Sigmoid colon (tissue), 7 donors: ENCODE results near the gene PADI2. TPM values are rescaled to one million over a fixed set of nuclear protein-coding genes. Genes with fewer than 3 reads are reported as not detected.

Experiments
- DNase-seq: peaks from one replicate; pipeline ENCODE4 v3.0.0-alpha.2; 2019
- H3K27ac ChIP-seq, 4 donors: fragments of 200-600 bp; sonication (generic); one replicate each; pipeline ENCODE4 v1.5.1; 2016 to 2019; ENCODE audit warnings: mild to moderate bottlenecking in 1 of 4
- H3K27me3 ChIP-seq, 3 donors: fragments of 200-600 bp; sonication (generic); one replicate each; pipeline ENCODE4 v1.5.1; 2019; ENCODE audit warnings: mild to moderate bottlenecking in 1 of 3
- H3K36me3 ChIP-seq, 4 donors: fragments of 200-600 bp; sonication (generic); one replicate each; pipeline ENCODE4 v1.5.1; 2016 to 2019
- H3K4me1 ChIP-seq, 4 donors: fragments of 200-600 bp; sonication (generic); one replicate each; pipeline ENCODE4 v1.5.1; 2017 to 2019
- H3K4me3 ChIP-seq, 4 donors: fragments of 200-600 bp; sonication (generic); one replicate each; pipeline ENCODE4 v1.5.1; 2017 to 2019; ENCODE audit warnings: mild to moderate bottlenecking in 2 of 4, moderate library complexity in 1 of 4
- H3K9me3 ChIP-seq, 4 donors: fragments of 200-600 bp in 3 of 4; sonication (generic) in 3 of 4; one replicate each; pipeline versions ENCODE4 v1.5.1 to v1.6.1; 2013 to 2019
- EP300 ChIP-seq, 4 donors: sonication (generic); formaldehyde crosslinking; IDR thresholded peaks; one replicate each; pipeline ENCODE4 v1.6.1; 2017; ENCODE audit warnings: antibody characterized with exemption in 4 of 4
- POLR2A ChIP-seq, 2 donors: fragments of 450-650 bp; IDR thresholded peaks; one replicate each; pipeline ENCODE4 v1.6.1; 2016; ENCODE audit warnings: antibody characterized with exemption in 2 of 2, mild to moderate bottlenecking in 2 of 2, moderate library complexity in 2 of 2
- POLR2AphosphoS5 ChIP-seq, 4 donors: sonication (generic); formaldehyde crosslinking; IDR thresholded peaks; one replicate each; pipeline ENCODE4 v1.6.1; 2017; ENCODE audit warnings: antibody characterized with exemption in 4 of 4
- WGBS, 2 donors: extraction: QIAGEN DNeasy Blood & Tissue Kit; methylation state at CpG; one replicate each; pipeline ENCODE4 v1.1.7; 2013; 5-methylcytosine and 5-hydroxymethylcytosine counted together
- intact Hi-C: fragments of 100-400 bp; cut with DNase I; formaldehyde crosslinking; loops from one replicate; pipeline ENCODE4 v1.15.1; 2023
- polyA plus RNA-seq, 3 donors: library from polyadenylated mRNA; stranded (reverse); fragments of 200-250 nt; gene quantifications; one replicate each; pipeline ENCODE4 v1.2.3, GENCODE V29; 2013
- total RNA-seq, 4 donors: library from RNA; depleted of rRNA; stranded (reverse); fragments of >200 nt; gene quantifications; one replicate each; pipeline ENCODE4 v1.1.0, GENCODE V29; 2016
- TF ChIP-seq, protein P1 (sequence below), 4 experiments: fragments of 450-650 bp in 3 of 4; fragments of 200-600 bp in 1 of 4; IDR thresholded peaks; one replicate each; pipeline ENCODE4 v1.5.1; 2016 to 2019; ENCODE audit warnings: antibody characterized with exemption in 4 of 4, mild to moderate bottlenecking in 3 of 4, moderate library complexity in 2 of 4
- donor health status: healthy with polysubstance abuse.
- donor health status: Bipolar disorder and iron deficiency.
- donor health status: healthy.

The PADI2 gene
- total RNA-seq (1 to 10 TPM in 1 of 4 donors, under 1 TPM in 3; 0.27 to 1.1 (median 0.34) TPM), polyA plus RNA-seq (100 to 1,000 TPM in 2 of 3 donors, 10 to 100 TPM in 1; 21.9 to 169 (median 142) TPM)

DNA sequence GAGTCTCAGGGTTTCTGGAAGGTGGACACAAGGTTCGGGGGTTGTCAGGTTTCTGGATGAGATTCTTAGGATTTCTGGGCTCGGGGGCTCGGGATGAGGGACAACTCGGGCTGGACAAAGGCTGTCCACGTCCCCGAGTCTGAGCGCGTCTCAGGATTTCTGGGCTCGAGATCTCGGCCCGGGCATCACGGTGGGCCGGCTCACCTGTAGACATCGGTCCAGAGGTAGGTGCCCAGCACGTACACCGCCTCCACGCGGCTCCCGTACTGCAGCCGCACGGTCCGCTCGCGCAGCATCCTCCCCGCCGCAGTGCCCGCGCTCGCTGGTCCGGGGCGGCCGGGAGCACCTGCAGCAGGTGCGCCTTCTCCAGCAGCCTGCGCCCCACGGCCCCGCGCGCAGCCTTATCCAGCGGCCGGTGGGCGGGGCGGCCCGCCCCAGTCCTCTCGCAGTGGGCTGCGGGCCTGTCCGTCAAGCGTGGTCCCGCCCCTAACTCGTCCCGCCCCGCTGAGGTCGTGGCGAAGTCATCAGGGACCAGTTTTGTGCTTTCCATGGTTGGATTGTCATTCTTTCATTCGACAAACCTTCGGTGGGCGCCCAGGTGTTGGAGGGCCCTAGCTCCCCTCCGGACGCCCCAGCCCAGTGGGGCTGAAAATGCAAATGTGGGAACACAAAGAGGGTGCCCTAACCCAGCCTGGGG lies at the start of gene PADI2:
Gene PADI2, minus strand, starts transcription at position 376 of the 697 bp plus-strand sequence. Its CDS starts 80 bp downstream, at position 296.
- peak within 1 kb of the TSS in 3 of 4 donors; percentile 13 to 37 (median 36) for H3K4me3 ChIP-seq
- no peaks in the 10 kb centered on the region for H3K36me3 ChIP-seq
- H3K27ac ChIP-seq: no peak within 1 kb of the TSS
- H3K4me1 ChIP-seq: peaks cover 0 to 25% (median 17%) of the 10 kb centered on the region in 4 donors
- TF ChIP-seq, protein P1, sequence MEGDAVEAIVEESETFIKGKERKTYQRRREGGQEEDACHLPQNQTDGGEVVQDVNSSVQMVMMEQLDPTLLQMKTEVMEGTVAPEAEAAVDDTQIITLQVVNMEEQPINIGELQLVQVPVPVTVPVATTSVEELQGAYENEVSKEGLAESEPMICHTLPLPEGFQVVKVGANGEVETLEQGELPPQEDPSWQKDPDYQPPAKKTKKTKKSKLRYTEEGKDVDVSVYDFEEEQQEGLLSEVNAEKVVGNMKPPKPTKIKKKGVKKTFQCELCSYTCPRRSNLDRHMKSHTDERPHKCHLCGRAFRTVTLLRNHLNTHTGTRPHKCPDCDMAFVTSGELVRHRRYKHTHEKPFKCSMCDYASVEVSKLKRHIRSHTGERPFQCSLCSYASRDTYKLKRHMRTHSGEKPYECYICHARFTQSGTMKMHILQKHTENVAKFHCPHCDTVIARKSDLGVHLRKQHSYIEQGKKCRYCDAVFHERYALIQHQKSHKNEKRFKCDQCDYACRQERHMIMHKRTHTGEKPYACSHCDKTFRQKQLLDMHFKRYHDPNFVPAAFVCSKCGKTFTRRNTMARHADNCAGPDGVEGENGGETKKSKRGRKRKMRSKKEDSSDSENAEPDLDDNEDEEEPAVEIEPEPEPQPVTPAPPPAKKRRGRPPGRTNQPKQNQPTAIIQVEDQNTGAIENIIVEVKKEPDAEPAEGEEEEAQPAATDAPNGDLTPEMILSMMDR (IDR thresholded peaks at IDR 0.05): no peak
- peak in 1 of 2 donors; percentile 44 for TF ChIP-seq POLR2A (IDR thresholded peaks at IDR 0.05)
- no peak for TF ChIP-seq EP300 (IDR thresholded peaks at IDR 0.05)
- TF ChIP-seq POLR2AphosphoS5 (IDR thresholded peaks at IDR 0.05): peak in 1 of 4 donors; percentile 44
- no peak for DNase-seq
- WGBS, 2 donors: 1 to 2% methylated on average over 58 of the region's 58 CpGs
- H3K27me3 ChIP-seq: peaks cover 21 to 36% (median 35%) of the 10 kb centered on the region in 3 donors
- H3K9me3 ChIP-seq: no peaks in the 10 kb centered on the region
- intact Hi-C loops: no loop called here

DNA sequence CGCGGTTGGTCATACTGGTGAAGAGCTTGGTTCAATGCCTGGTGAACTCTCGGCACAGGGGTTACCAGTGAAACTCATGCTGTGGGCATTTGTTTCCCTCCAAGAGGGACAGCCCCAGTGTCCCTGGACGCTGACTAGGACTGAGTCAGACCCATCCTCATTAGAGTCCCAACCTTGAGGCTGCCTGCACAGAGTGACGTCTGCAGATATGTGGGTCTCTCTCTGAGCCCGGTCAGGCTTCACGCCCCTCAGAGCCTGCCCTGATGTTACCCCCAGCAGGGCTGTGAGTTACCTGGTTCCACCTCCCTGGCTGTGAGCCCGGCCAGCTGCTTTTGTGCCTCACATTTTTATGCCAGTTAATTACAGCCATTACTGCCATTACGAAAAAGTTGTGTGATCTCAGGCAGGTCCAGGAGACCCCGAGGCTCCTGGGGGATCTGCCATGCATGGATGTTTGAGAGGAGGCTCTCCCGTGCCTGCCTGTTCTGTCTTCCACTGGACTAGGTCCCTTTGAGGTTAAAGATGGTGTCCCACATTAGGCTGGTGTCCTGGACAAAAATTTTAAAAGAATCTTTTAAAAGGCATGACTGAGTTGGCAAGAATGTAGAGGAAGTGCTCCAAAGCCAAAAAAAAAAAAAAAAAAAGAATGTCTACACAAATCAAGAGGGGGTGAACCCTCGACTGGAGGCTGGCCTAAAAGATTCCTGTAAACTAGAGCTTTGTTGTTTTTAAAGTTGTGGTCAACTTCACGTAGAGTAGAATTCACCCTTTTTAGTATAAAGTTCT lies 49.0 kb upstream of the PADI2 start:
- Histone ChIP-seq H3K27me3 (no peaks in the 10 kb centered on the region), H3K4me3 (no peak overlapping the region), H3K36me3 (no peaks in the 10 kb centered on the region), H3K4me1 (no peaks in the 10 kb centered on the region), H3K27ac (no peak overlapping the region), H3K9me3 (no peaks in the 10 kb centered on the region)
- intact Hi-C loops: no loop called here
- no peak for TF ChIP-seq POLR2A (IDR thresholded peaks at IDR 0.05)
- no peak for TF ChIP-seq EP300 (IDR thresholded peaks at IDR 0.05)
- TF ChIP-seq, protein P1 (IDR thresholded peaks at IDR 0.05): no peak
- no peak for TF ChIP-seq POLR2AphosphoS5 (IDR thresholded peaks at IDR 0.05)
- WGBS, 2 donors: 27 to 65% methylated on average over 13 of the region's 13 CpGs
- no peak for DNase-seq

DNA sequence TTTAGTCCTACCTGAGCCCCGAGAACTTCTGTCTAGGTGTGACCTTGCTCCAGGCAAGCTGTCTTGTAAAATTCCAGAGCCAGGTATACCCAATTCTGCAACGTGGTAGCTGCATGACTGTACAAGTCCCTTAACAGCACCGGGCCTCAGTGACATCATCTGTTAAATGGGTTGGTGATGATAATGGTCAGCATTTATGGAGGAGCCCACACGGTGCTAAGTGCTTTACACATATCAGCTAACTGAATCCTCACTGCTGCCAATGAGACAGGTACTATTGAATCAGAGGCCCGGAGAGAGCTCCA lies 48.5 kb upstream of the PADI2 start:
- H3K27ac ChIP-seq: no peak overlapping the region
- intact Hi-C loops: no loop called here
- no peaks in the 10 kb centered on the region for H3K27me3 ChIP-seq
- TF ChIP-seq EP300 (IDR thresholded peaks at IDR 0.05) (no peak), POLR2A (IDR thresholded peaks at IDR 0.05) (no peak), POLR2AphosphoS5 (IDR thresholded peaks at IDR 0.05) (no peak)
- TF ChIP-seq, protein P1 (IDR thresholded peaks at IDR 0.05): no peak
- no peak for DNase-seq
- H3K36me3 ChIP-seq: no peaks in the 10 kb centered on the region
- H3K4me1 ChIP-seq: no peaks in the 10 kb centered on the region
- no peak overlapping the region for H3K4me3 ChIP-seq
- H3K9me3 ChIP-seq: no peaks in the 10 kb centered on the region
- WGBS, 2 donors: 67 to 82% methylated on average over 5 of the region's 5 CpGs

DNA sequence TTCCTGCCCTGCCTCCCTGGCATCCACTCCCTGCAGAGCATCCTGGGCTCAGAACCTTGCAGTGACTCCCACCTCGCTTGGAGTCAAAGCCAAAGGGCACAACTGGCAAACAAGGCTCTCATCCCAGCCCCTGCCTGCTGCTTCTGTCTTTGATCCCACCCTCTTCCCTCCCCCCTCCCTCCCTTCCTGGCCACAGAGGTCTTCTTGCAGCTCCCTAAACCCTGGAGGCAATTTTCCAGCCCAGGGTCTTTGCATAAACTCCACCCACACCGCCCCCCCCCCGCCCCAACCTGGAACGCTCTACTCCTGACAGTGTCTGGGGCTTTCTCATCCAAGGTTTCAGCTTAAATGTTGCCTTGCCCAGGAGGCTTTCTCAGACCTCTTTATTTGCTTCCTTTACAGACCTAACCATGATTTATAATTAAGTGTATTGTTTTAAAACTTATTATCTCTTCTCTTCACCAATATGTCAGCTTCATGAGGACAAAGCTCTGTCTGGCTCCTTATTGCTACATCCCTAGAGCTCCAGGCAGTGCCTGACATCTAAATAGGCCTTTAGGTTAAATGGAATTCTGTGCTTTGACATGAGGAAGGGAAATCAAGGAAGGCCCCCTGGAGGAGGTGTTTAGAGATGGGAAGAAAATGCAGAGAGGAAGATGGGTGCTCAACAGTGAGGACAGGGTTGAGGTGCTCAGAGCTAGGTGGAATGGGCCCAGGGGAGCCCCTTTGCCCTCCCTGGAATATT lies 48.0 kb upstream of the PADI2 start:
- Histone ChIP-seq H3K4me1 (no peaks in the 10 kb centered on the region), H3K27ac (no peak overlapping the region), H3K4me3 (no peak overlapping the region), H3K36me3 (no peaks in the 10 kb centered on the region), H3K27me3 (no peaks in the 10 kb centered on the region), H3K9me3 (no peaks in the 10 kb centered on the region)
- TF ChIP-seq POLR2AphosphoS5 (IDR thresholded peaks at IDR 0.05) (no peak), POLR2A (IDR thresholded peaks at IDR 0.05) (no peak), EP300 (IDR thresholded peaks at IDR 0.05) (no peak)
- TF ChIP-seq, protein P1 (IDR thresholded peaks at IDR 0.05): no peak
- intact Hi-C loops: no loop called here
- 59 to 68% methylated on average over 4 of the region's 4 CpGs for WGBS, 2 donors
- no peak for DNase-seq
